Amygdala (tissue), 56 donors: ENCODE measurements around the gene OR6C65.

Source experiments
- DNase-seq, 56 donors: peaks; one replicate each; lab custom pipeline; 2025; lab: John Stamatoyannopoulos, UW

Gene OR6C65

GRCh38 chr12:55445357-55445756 lies 45.0 kb downstream of the OR6C65 start:
- DNase-seq = no peak

- no peak for DNase-seq
Measured at GRCh38 chr12:55446326-55446725, 46.0 kb downstream of the OR6C65 start.

GRCh38 chr12:55448825-55449224 lies 48.5 kb downstream of the OR6C65 start:
- no peak for DNase-seq
